NCI-H2171 treated with DMSO at 0.1 percent for 48 hours (cell line): Measurements from ENCODE around the gene NPTN.
"Not testable (repeated sequence)": the region's sequence is repeated elsewhere in the genome, so short reads cannot be mapped to it uniquely, and the experiment has no call there.

ENCODE experiments used
- DNase-seq: peaks from one replicate; lab custom pipeline; 2025; lab: John Stamatoyannopoulos, UW

Gene NPTN

GRCh38 chr15:73633111-73633990 is at the start of gene NPTN:
Gene NPTN (minus strand): TSS chr15:73633389. CDS start chr15:73633215, 174 bp downstream.
- DNase-seq = peak; percentile 93

- DNase-seq = no peak
Measured at GRCh38 chr15:73682600-73683090, 49.5 kb upstream of the NPTN start.

GRCh38 chr15:73681856-73682599 is 48.8 kb upstream of the NPTN start:
- DNase-seq = no peak

- no peak for DNase-seq
Measured at GRCh38 chr15:73681063-73681462, 47.9 kb upstream of the NPTN start.

GRCh38 chr15:73680549-73680948 is 47.4 kb upstream of the NPTN start:
- no peak for DNase-seq

- no peak for DNase-seq
Measured at GRCh38 chr15:73679964-73680363, 46.8 kb upstream of the NPTN start.

- no peak for DNase-seq
Measured at GRCh38 chr15:73679180-73679579, 46.0 kb upstream of the NPTN start.

GRCh38 chr15:73678498-73678897 is 45.3 kb upstream of the NPTN start:
- DNase-seq = no peak

- DNase-seq = no peak
Measured at GRCh38 chr15:73677733-73678132, 44.5 kb upstream of the NPTN start.

- peak; percentile 48 for DNase-seq
Measured at GRCh38 chr15:73677146-73677607, 44.0 kb upstream of the NPTN start.

- no peak for DNase-seq
Measured at GRCh38 chr15:73674587-73674986, 41.4 kb upstream of the NPTN start.

- no peak for DNase-seq
Measured at GRCh38 chr15:73660455-73660854, 27.3 kb upstream of the NPTN start.

GRCh38 chr15:73658645-73659044 is 25.5 kb upstream of the NPTN start:
- DNase-seq = no peak

- DNase-seq = no peak
Measured at GRCh38 chr15:73655724-73656123, 22.5 kb upstream of the NPTN start.

GRCh38 chr15:73654659-73655058 is 21.5 kb upstream of the NPTN start:
- no peak for DNase-seq

- no peak for DNase-seq
Measured at GRCh38 chr15:73650416-73651126, 17.4 kb upstream of the NPTN start.

GRCh38 chr15:73648014-73648295 is 14.8 kb upstream of the NPTN start:
- no peak for DNase-seq

- no peak for DNase-seq
Measured at GRCh38 chr15:73647259-73648013, 14.2 kb upstream of the NPTN start.

GRCh38 chr15:73639464-73639863 is 6.3 kb upstream of the NPTN start:
- DNase-seq = not testable (repeated sequence)

- DNase-seq = no peak
Measured at GRCh38 chr15:73637527-73637926, 4.3 kb upstream of the NPTN start.

- DNase-seq = no peak
Measured at GRCh38 chr15:73633991-73634495, 854 bp upstream of the NPTN start.

- no peak for DNase-seq
Measured at GRCh38 chr15:73632670-73633058, 525 bp downstream of the NPTN start.
